GM23338 (cell line): ENCODE results near the gene FXR1. TPM values are rescaled to one million over a fixed set of nuclear protein-coding genes. Genes with fewer than 3 reads are reported as not detected.
A peak's percentile ranks its signal among the peaks of the same experiment; 100 is the strongest.

Source experiments
- ATAC-seq: fragments of 200-7000 bp; cut with Tn5 transposase; 3 replicates; pipeline ENCODE4 v1.9.1; 2020
- DNase-seq: peaks from one replicate; pipeline ENCODE4 v3.0.0-alpha.2; 2015; ENCODE audit warnings: low spot score
- H2AFZ ChIP-seq: fragments of 200-600 bp; sonication (generic); 2 replicates; pipeline ENCODE4 v1.8.0; 2016; ENCODE audit warnings: antibody characterized with exemption, mild to moderate bottlenecking, moderate library complexity
- H3F3A ChIP-seq: fragments of 200-600 bp; sonication (generic); replicated peaks from 2 replicates; pipeline ENCODE4 v1.8.0; 2017; ENCODE audit warnings: antibody characterized with exemption, mixed run types, low read depth
- H3K27ac ChIP-seq: fragments of 200-600 bp; sonication (generic); 2 replicates; pipeline ENCODE4 v1.6.1; 2016; ENCODE audit warnings: low read depth
- H3K27me3 ChIP-seq: fragments of 200-600 bp; sonication (generic); 2 replicates; pipeline ENCODE4 v1.8.0; 2016; ENCODE audit warnings: mild to moderate bottlenecking, mixed run types, moderate library complexity; ENCODE audit not compliant: insufficient read depth
- H3K36me3 ChIP-seq: fragments of 200-600 bp; sonication (generic); 2 replicates; pipeline ENCODE4 v1.8.0; 2016; ENCODE audit warnings: mild to moderate bottlenecking; ENCODE audit not compliant: insufficient read depth
- H3K4me1 ChIP-seq: fragments of 200-600 bp; sonication (generic); 2 replicates; pipeline ENCODE4 v1.8.0; 2016; ENCODE audit warnings: mild to moderate bottlenecking, moderate library complexity; ENCODE audit not compliant: insufficient read depth
- H3K4me2 ChIP-seq: fragments of 200-600 bp; sonication (generic); 2 replicates; pipeline ENCODE4 v1.7.1; 2017; ENCODE audit warnings: mixed run types
- H3K4me3 ChIP-seq: fragments of 200-600 bp; sonication (generic); 2 replicates; pipeline ENCODE4 v1.6.1; 2016; ENCODE audit warnings: mixed run types
- H3K79me2 ChIP-seq: fragments of 200-600 bp; sonication (generic); replicated peaks from 2 replicates; pipeline ENCODE4 v1.8.0; 2017; ENCODE audit warnings: mild to moderate bottlenecking; ENCODE audit not compliant: insufficient read depth
- H3K9me2 ChIP-seq: fragments of 200-600 bp; sonication (generic); 2 replicates; pipeline ENCODE4 v1.8.0; 2017; ENCODE audit not compliant: insufficient read depth
- H4K20me1 ChIP-seq: fragments of 200-600 bp; sonication (generic); replicated peaks from 2 replicates; pipeline ENCODE4 v1.8.0; 2017; ENCODE audit warnings: mild to moderate bottlenecking; ENCODE audit not compliant: insufficient read depth
- H3K27ac Mint-ChIP-seq: 2 replicates; pipeline ENCODE4 v1.8.0; 2020; ENCODE audit warnings: inconsistent platforms, mild to moderate bottlenecking, moderate library complexity, mixed read lengths
- H3K27me3 Mint-ChIP-seq: 3 replicates; pipeline ENCODE4 v1.8.0; 2022; ENCODE audit warnings: low read depth, mild to moderate bottlenecking, moderate library complexity, mixed read lengths, inconsistent platforms; ENCODE audit not compliant: insufficient read depth, poor library complexity
- H3K36me3 Mint-ChIP-seq: 3 replicates; pipeline ENCODE4 v1.8.0; 2021; ENCODE audit warnings: low read depth, mild to moderate bottlenecking, inconsistent platforms, moderate library complexity, mixed read lengths
- H3K4me1 Mint-ChIP-seq: 3 replicates; pipeline ENCODE4 v1.8.0; 2020; ENCODE audit warnings: mild to moderate bottlenecking, inconsistent platforms, mixed read lengths
- H3K4me3 Mint-ChIP-seq: 3 replicates; pipeline ENCODE4 v1.8.0; 2021; ENCODE audit warnings: moderate library complexity, mild to moderate bottlenecking, inconsistent platforms, mixed read lengths
- H3K9me3 Mint-ChIP-seq: 3 replicates; pipeline ENCODE4 v1.8.0; 2020; ENCODE audit warnings: moderate library complexity, mild to moderate bottlenecking, inconsistent platforms, mixed read lengths
- CREB1 ChIP-seq: fragments of 250-450 bp; sonication (Bioruptor Pico); IDR thresholded peaks from 2 replicates; pipeline ENCODE4 v1.5.0; 2020; ENCODE audit warnings: low read depth, mild to moderate bottlenecking, moderate library complexity
- EZH2 ChIP-seq: fragments of 200-600 bp; sonication (generic); IDR thresholded peaks from one replicate; pipeline ENCODE4 v1.8.0; 2017; ENCODE audit warnings: antibody characterized with exemption, mild to moderate bottlenecking, low read depth; ENCODE audit not compliant: unreplicated experiment
- EZH2phosphoT487 ChIP-seq: fragments of 200-600 bp; sonication (generic); IDR thresholded peaks from one replicate; pipeline ENCODE4 v1.8.1; 2018; ENCODE audit warnings: antibody characterized with exemption; ENCODE audit not compliant: unreplicated experiment
- JUNB ChIP-seq: IDR thresholded peaks from one replicate; pipeline ENCODE4 v1.6.1; 2016; ENCODE audit warnings: antibody characterized with exemption; ENCODE audit not compliant: unreplicated experiment
- NANOG ChIP-seq: IDR thresholded peaks from 2 replicates; pipeline ENCODE4 v1.6.1; 2016; ENCODE audit warnings: antibody characterized with exemption, borderline replicate concordance
- POLR2AphosphoS5 ChIP-seq: IDR thresholded peaks from 2 replicates; pipeline ENCODE4 v1.6.1; 2016; ENCODE audit warnings: antibody characterized with exemption, low read depth
- STAT1 ChIP-seq: IDR thresholded peaks from one replicate; pipeline ENCODE4 v1.6.1; 2016; ENCODE audit warnings: antibody characterized with exemption; ENCODE audit not compliant: unreplicated experiment
- ZNF114 ChIP-seq: fragments of 250-450 bp; sonication (Bioruptor Pico); IDR thresholded peaks from 2 replicates; pipeline ENCODE4 v1.5.0; 2020; ENCODE audit warnings: mild to moderate bottlenecking, moderate library complexity
- ZNF331 ChIP-seq: fragments of 250-450 bp; sonication (Bioruptor Pico); IDR thresholded peaks from 2 replicates; pipeline ENCODE4 v1.5.0; 2020; ENCODE audit warnings: low read depth, mild to moderate bottlenecking, moderate library complexity
- polyA plus RNA-seq: library from polyadenylated mRNA; unstranded; fragments of >200 nt; fragmentation: Nextera tagmentation; extraction: Ambion mirVana; gene quantifications from 2 replicates; pipeline ENCODE4 v1.2.1, GENCODE V29; 2016
- total RNA-seq: library from RNA; depleted of rRNA; stranded (reverse); fragments of >200 nt; shearing (Covaris generic); gene quantifications from 2 replicates; pipeline ENCODE4 v1.2.3, GENCODE V29; 2014
- TF ChIP-seq, protein P1 (sequence below), 2 experiments: fragments of 200-600 bp in 1 of 2; sonication (generic) in 1 of 2; conservative IDR thresholded peaks; 2 replicates each; pipeline versions ENCODE4 v1.5.1 to v1.6.1; 2016 to 2017; ENCODE audit warnings: antibody characterized with exemption in 2 of 2, low read depth in 2 of 2, mild to moderate bottlenecking in 2 of 2, moderate library complexity in 1 of 2
- TF ChIP-seq, protein P2 (sequence below): IDR thresholded peaks from 2 replicates; pipeline ENCODE4 v1.6.1; 2016; ENCODE audit warnings: antibody characterized with exemption
- TF ChIP-seq, protein P3 (sequence below): fragments of 250-450 bp; sonication (Bioruptor Pico); IDR thresholded peaks from 2 replicates; pipeline ENCODE4 v1.5.0; 2020; ENCODE audit warnings: mild to moderate bottlenecking, moderate library complexity
- TF ChIP-seq, protein P4 (sequence below): IDR thresholded peaks from one replicate; pipeline ENCODE4 v1.6.1; 2018; ENCODE audit warnings: antibody characterized with exemption; ENCODE audit not compliant: unreplicated experiment

The FXR1 gene
- total and polyA plus RNA-seq, 2 experiments from 2014 or later: 136 to 228 TPM

DNA sequence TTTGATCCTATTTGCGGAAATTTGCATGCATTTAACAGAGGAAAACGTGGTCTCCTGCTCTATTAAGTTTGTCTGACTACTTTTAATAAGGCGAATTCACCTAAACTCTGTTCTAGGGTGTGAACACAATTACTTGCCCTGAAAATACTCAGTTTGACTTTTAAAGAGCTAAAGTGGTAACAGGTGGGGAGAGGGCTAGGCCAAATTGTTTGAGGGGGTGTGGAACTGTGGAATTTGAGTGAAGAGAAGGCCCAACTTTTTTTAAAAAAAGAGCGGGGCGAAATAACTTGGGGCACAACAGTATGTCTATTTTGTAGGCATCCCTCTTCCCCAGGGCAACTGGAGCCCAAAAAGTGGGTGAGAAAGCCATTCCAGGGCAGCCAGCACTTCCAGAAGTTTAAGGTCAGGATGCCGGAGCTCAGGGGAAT lies 580 bp upstream of the FXR1 start:
- Mint-ChIP-seq H3K27ac (peak overlapping the region; percentile 95), H3K4me3 (peak overlapping the region; percentile 95), H3K27me3 (peaks cover 8% of the 10 kb centered on the region), H3K9me3 (peaks cover 3% of the 10 kb centered on the region; the same call in 1 of the 3 replicates), H3K4me1 (peaks cover 24% of the 10 kb centered on the region), H3K36me3 (peaks cover 23% of the 10 kb centered on the region)
- Histone ChIP-seq H3F3A (0 out of 2 replicates have a peak, but pooled peaks cover 3% of the 10 kb centered on the region), H3K27me3 (no peaks in the 10 kb centered on the region), H3K4me1 (peaks cover 18% of the 10 kb centered on the region), H4K20me1 (peaks cover 26% of the 10 kb centered on the region), H2AFZ (peak overlapping the region; percentile 84), H3K4me3 (peak overlapping the region; percentile 97), H3K36me3 (peaks cover 2% of the 10 kb centered on the region; the same call in 1 of the 2 replicates), H3K79me2 (peaks cover 44% of the 10 kb centered on the region), H3K9me2 (no peaks in the 10 kb centered on the region), H3K4me2 (peak overlapping the region; percentile 79), H3K27ac (peak overlapping the region; percentile 95)
- DNase-seq: no peak
- no peak; the same call in 2 of the 3 replicates for ATAC-seq
- TF ChIP-seq, protein P1, sequence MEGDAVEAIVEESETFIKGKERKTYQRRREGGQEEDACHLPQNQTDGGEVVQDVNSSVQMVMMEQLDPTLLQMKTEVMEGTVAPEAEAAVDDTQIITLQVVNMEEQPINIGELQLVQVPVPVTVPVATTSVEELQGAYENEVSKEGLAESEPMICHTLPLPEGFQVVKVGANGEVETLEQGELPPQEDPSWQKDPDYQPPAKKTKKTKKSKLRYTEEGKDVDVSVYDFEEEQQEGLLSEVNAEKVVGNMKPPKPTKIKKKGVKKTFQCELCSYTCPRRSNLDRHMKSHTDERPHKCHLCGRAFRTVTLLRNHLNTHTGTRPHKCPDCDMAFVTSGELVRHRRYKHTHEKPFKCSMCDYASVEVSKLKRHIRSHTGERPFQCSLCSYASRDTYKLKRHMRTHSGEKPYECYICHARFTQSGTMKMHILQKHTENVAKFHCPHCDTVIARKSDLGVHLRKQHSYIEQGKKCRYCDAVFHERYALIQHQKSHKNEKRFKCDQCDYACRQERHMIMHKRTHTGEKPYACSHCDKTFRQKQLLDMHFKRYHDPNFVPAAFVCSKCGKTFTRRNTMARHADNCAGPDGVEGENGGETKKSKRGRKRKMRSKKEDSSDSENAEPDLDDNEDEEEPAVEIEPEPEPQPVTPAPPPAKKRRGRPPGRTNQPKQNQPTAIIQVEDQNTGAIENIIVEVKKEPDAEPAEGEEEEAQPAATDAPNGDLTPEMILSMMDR (conservative IDR thresholded peaks at IDR 0.05; ENCODE audit: low read depth in 2 of 2): no peak
- no peak for TF ChIP-seq NANOG
- TF ChIP-seq, protein P2, sequence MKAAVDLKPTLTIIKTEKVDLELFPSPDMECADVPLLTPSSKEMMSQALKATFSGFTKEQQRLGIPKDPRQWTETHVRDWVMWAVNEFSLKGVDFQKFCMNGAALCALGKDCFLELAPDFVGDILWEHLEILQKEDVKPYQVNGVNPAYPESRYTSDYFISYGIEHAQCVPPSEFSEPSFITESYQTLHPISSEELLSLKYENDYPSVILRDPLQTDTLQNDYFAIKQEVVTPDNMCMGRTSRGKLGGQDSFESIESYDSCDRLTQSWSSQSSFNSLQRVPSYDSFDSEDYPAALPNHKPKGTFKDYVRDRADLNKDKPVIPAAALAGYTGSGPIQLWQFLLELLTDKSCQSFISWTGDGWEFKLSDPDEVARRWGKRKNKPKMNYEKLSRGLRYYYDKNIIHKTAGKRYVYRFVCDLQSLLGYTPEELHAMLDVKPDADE: no peak
- TF ChIP-seq STAT1: no peak
- TF ChIP-seq, protein P3, sequence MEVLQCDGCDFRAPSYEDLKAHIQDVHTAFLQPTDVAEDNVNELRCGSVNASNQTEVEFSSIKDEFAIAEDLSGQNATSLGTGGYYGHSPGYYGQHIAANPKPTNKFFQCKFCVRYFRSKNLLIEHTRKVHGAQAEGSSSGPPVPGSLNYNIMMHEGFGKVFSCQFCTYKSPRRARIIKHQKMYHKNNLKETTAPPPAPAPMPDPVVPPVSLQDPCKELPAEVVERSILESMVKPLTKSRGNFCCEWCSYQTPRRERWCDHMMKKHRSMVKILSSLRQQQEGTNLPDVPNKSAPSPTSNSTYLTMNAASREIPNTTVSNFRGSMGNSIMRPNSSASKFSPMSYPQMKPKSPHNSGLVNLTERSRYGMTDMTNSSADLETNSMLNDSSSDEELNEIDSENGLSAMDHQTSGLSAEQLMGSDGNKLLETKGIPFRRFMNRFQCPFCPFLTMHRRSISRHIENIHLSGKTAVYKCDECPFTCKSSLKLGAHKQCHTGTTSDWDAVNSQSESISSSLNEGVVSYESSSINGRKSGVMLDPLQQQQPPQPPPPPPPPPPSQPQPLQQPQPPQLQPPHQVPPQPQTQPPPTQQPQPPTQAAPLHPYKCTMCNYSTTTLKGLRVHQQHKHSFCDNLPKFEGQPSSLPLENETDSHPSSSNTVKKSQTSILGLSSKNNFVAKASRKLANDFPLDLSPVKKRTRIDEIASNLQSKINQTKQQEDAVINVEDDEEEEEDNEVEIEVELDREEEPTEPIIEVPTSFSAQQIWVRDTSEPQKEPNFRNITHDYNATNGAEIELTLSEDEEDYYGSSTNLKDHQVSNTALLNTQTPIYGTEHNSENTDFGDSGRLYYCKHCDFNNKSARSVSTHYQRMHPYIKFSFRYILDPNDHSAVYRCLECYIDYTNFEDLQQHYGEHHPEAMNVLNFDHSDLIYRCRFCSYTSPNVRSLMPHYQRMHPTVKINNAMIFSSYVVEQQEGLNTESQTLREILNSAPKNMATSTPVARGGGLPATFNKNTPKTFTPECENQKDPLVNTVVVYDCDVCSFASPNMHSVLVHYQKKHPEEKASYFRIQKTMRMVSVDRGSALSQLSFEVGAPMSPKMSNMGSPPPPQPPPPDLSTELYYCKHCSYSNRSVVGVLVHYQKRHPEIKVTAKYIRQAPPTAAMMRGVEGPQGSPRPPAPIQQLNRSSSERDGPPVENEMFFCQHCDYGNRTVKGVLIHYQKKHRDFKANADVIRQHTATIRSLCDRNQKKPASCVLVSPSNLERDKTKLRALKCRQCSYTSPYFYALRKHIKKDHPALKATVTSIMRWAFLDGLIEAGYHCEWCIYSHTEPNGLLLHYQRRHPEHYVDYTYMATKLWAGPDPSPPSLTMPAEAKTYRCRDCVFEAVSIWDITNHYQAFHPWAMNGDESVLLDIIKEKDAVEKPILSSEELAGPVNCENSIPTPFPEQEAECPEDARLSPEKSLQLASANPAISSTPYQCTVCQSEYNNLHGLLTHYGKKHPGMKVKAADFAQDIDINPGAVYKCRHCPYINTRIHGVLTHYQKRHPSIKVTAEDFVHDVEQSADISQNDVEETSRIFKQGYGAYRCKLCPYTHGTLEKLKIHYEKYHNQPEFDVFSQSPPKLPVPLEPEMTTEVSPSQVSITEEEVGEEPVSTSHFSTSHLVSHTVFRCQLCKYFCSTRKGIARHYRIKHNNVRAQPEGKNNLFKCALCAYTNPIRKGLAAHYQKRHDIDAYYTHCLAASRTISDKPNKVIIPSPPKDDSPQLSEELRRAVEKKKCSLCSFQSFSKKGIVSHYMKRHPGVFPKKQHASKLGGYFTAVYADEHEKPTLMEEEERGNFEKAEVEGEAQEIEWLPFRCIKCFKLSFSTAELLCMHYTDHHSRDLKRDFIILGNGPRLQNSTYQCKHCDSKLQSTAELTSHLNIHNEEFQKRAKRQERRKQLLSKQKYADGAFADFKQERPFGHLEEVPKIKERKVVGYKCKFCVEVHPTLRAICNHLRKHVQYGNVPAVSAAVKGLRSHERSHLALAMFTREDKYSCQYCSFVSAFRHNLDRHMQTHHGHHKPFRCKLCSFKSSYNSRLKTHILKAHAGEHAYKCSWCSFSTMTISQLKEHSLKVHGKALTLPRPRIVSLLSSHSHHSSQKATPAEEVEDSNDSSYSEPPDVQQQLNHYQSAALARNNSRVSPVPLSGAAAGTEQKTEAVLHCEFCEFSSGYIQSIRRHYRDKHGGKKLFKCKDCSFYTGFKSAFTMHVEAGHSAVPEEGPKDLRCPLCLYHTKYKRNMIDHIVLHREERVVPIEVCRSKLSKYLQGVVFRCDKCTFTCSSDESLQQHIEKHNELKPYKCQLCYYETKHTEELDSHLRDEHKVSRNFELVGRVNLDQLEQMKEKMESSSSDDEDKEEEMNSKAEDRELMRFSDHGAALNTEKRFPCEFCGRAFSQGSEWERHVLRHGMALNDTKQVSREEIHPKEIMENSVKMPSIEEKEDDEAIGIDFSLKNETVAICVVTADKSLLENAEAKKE: no peak
- no peak for TF ChIP-seq POLR2AphosphoS5
- TF ChIP-seq ZNF331 (CRISPR knock-in tag): no peak
- TF ChIP-seq CREB1 (CRISPR knock-in tag): no peak
- no peak for TF ChIP-seq ZNF114 (CRISPR knock-in tag)
- TF ChIP-seq EZH2: no peak
- TF ChIP-seq, protein P4, sequence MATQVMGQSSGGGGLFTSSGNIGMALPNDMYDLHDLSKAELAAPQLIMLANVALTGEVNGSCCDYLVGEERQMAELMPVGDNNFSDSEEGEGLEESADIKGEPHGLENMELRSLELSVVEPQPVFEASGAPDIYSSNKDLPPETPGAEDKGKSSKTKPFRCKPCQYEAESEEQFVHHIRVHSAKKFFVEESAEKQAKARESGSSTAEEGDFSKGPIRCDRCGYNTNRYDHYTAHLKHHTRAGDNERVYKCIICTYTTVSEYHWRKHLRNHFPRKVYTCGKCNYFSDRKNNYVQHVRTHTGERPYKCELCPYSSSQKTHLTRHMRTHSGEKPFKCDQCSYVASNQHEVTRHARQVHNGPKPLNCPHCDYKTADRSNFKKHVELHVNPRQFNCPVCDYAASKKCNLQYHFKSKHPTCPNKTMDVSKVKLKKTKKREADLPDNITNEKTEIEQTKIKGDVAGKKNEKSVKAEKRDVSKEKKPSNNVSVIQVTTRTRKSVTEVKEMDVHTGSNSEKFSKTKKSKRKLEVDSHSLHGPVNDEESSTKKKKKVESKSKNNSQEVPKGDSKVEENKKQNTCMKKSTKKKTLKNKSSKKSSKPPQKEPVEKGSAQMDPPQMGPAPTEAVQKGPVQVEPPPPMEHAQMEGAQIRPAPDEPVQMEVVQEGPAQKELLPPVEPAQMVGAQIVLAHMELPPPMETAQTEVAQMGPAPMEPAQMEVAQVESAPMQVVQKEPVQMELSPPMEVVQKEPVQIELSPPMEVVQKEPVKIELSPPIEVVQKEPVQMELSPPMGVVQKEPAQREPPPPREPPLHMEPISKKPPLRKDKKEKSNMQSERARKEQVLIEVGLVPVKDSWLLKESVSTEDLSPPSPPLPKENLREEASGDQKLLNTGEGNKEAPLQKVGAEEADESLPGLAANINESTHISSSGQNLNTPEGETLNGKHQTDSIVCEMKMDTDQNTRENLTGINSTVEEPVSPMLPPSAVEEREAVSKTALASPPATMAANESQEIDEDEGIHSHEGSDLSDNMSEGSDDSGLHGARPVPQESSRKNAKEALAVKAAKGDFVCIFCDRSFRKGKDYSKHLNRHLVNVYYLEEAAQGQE: no peak
- no peak for TF ChIP-seq EZH2phosphoT487
- no peak for TF ChIP-seq JUNB
